HepG2 (cell line): Measurements from ENCODE around the gene TMEM132E. TPM values are rescaled to one million over a fixed set of nuclear protein-coding genes. Genes with fewer than 3 reads are reported as not detected.

Experiments
- ATAC-seq: fragments of 200-7000 bp; cut with Tn5 transposase; 3 replicates; pipeline ENCODE4 v1.9.1; 2020; ENCODE audit warnings: mild to moderate bottlenecking, moderate library complexity
- BruUV-seq: library from RNA; stranded (reverse); fragments of 400-500 nt; replicated peaks from 2 replicates; lab custom pipeline; 2021; lab: Mats Ljungman, UMichigan
- CTCF ChIA-PET: fragments of 300-600 bp; formaldehyde crosslinking; extraction: SDS; loops from one replicate; lab custom pipeline; 2021; ENCODE audit warnings: low total read pairs, inconsistent platforms, low intra/inter-chr PET ratio; lab: Yijun Ruan, JAX
- POLR2A ChIA-PET: fragments of 350-600 bp; sonication (Branson Sonifier 250); formaldehyde crosslinking; loops from one replicate; lab custom pipeline; 2020; ENCODE audit warnings: antibody characterized with exemption, inconsistent platforms; lab: Yijun Ruan, JAX
- DNase-seq: peaks from one replicate; pipeline ENCODE4 v3.0.0-alpha.2; 2015; ENCODE audit warnings: low spot score
- FAIRE-seq: peaks from 3 replicates; lab custom pipeline; 2011; peaks lifted over from hg19 to GRCh38; lab: Jason Lieb, UNC
- H2AFZ ChIP-seq: one replicate; pipeline ENCODE4 v1.6.1; 2011; ENCODE audit warnings: low read length, inconsistent platforms
- H3K27ac ChIP-seq: fragments of 300-600 bp; 3 replicates; pipeline ENCODE4 v1.8.0; 2011; ENCODE audit warnings: mixed run types, mild to moderate bottlenecking, mixed read lengths, low read length, inconsistent platforms; ENCODE audit not compliant: insufficient read depth; ENCODE audit errors: extremely low read length
- H3K27me3 ChIP-seq, 2 experiments: fragments of 200-600 bp in 1 of 2; 2 replicates in 1 of 2; 3 replicates in 1 of 2; pipeline versions ENCODE4 v1.6.0 to v1.8.0; 2011; ENCODE audit warnings: low read length in 2 of 2, mild to moderate bottlenecking in 2 of 2, moderate library complexity in 2 of 2, inconsistent platforms in 1 of 2; ENCODE audit not compliant: insufficient read depth in 2 of 2, control insufficient read depth in 1 of 2
- H3K36me3 ChIP-seq, 2 experiments: fragments of 200-600 bp in 1 of 2; replicated peaks in 1 of 2; 2 replicates in 1 of 2; 3 replicates in 1 of 2; pipeline versions ENCODE4 v1.5.1 to v1.8.0; 2011; ENCODE audit warnings: low read length in 2 of 2, inconsistent platforms in 1 of 2; ENCODE audit not compliant: insufficient read depth in 2 of 2, control insufficient read depth in 1 of 2
- H3K4me1 ChIP-seq: 2 replicates; pipeline ENCODE4 v1.5.1; 2012; ENCODE audit warnings: low read length, inconsistent platforms; ENCODE audit not compliant: insufficient read depth
- H3K4me2 ChIP-seq: 2 replicates; pipeline ENCODE4 v1.6.0; 2011; ENCODE audit warnings: low read depth, low read length, inconsistent platforms
- H3K4me3 ChIP-seq, 3 experiments: fragments of 200-600 bp in 1 of 3; sonication (generic), shearing (Covaris generic) in 1 of 3; replicated peaks in 1 of 3; 2 replicates each; pipeline ENCODE4 v1.5.1; 2011 to 2016; ENCODE audit warnings: low read length in 3 of 3, inconsistent platforms in 2 of 3, low read depth in 2 of 3, mild to moderate bottlenecking in 2 of 3, control low read depth in 1 of 3, mixed read lengths in 1 of 3; ENCODE audit not compliant: insufficient read depth in 1 of 3
- H3K79me2 ChIP-seq: one replicate; pipeline ENCODE4 v1.6.1; 2011; ENCODE audit warnings: low read length, inconsistent platforms; ENCODE audit not compliant: insufficient read depth
- H3K9ac ChIP-seq: 2 replicates; pipeline ENCODE4 v1.6.0; 2011; ENCODE audit warnings: mild to moderate bottlenecking, low read depth, low read length, inconsistent platforms; ENCODE audit not compliant: insufficient read depth
- H3K9me3 ChIP-seq: 2 replicates; pipeline ENCODE4 v1.5.1; 2012; ENCODE audit warnings: mild to moderate bottlenecking, low read length
- H4K20me1 ChIP-seq: 2 replicates; pipeline ENCODE4 v1.6.0; 2011; ENCODE audit warnings: inconsistent platforms, mild to moderate bottlenecking, low read length, moderate library complexity; ENCODE audit not compliant: insufficient read depth
- EEA1 ChIP-seq: sonication (generic); formaldehyde crosslinking; IDR thresholded peaks from 2 replicates; pipeline ENCODE4 v1.5.1; 2020; ENCODE audit warnings: mild to moderate bottlenecking, missing genetic modification reagents, borderline replicate concordance
- FOSL2 ChIP-seq: sonication (generic); formaldehyde crosslinking; IDR thresholded peaks from 2 replicates; pipeline ENCODE4 v1.4.0; 2020; ENCODE audit warnings: missing genetic modification reagents
- KMT2A ChIP-seq: sonication (generic); formaldehyde crosslinking; IDR thresholded peaks from 2 replicates; pipeline ENCODE4 v1.4.0; 2020; ENCODE audit warnings: missing genetic modification reagents
- PCBP1 ChIP-seq: fragments of 200-400 bp; formaldehyde crosslinking; IDR thresholded peaks from 2 replicates; pipeline ENCODE4 v1.6.1; 2017; ENCODE audit warnings: mild to moderate bottlenecking, low read depth, low read length, borderline replicate concordance
- RBM39 ChIP-seq: fragments of 200-400 bp; formaldehyde crosslinking; IDR thresholded peaks from one replicate; pipeline ENCODE4 v1.6.1; 2018; ENCODE audit warnings: antibody characterized with exemption, mild to moderate bottlenecking, low read depth, low read length; ENCODE audit not compliant: poor library complexity, severe bottlenecking
- REPIN1 ChIP-seq: sonication (generic); formaldehyde crosslinking; IDR thresholded peaks from 2 replicates; pipeline ENCODE4 v1.8.0; 2022; ENCODE audit warnings: missing genetic modification reagents, low read depth, mild to moderate bottlenecking, borderline replicate concordance
- ZNF143 ChIP-seq: sonication (generic); formaldehyde crosslinking; IDR thresholded peaks from 2 replicates; pipeline ENCODE4 v1.4.0; 2020; ENCODE audit warnings: missing genetic modification reagents
- ZNF367 ChIP-seq: sonication (generic); formaldehyde crosslinking; IDR thresholded peaks from 2 replicates; pipeline ENCODE4 v1.4.0; 2020; ENCODE audit warnings: missing genetic modification reagents, borderline replicate concordance
- ZNF768 ChIP-seq: sonication (generic); formaldehyde crosslinking; IDR thresholded peaks from 2 replicates; pipeline ENCODE4 v1.4.0; 2020; ENCODE audit warnings: missing genetic modification reagents
- ZSCAN25 ChIP-seq: sonication (generic); formaldehyde crosslinking; IDR thresholded peaks from 2 replicates; pipeline ENCODE4 v1.8.0; 2022; ENCODE audit warnings: mild to moderate bottlenecking, missing genetic modification reagents
- WGBS: methylation state at CpG from one replicate; pipeline ENCODE4 v1.1.6; 2017; ENCODE audit warnings: low lambda C conversion rate; 5-methylcytosine and 5-hydroxymethylcytosine counted together
- in situ Hi-C: cut with HindIII; loops from 2 replicates; pipeline ENCODE4 v1.10.0; 2017; ENCODE audit warnings: low pct_unique_long_range_greater_than_20kb; ENCODE audit not compliant: extremely low pct_ligation_motif_present
- intact Hi-C: fragments of 100-400 bp; cut with micrococcal nuclease; formaldehyde crosslinking; loops from one replicate; pipeline ENCODE4 v1.10.0; 2022; ENCODE audit not compliant: unreplicated experiment
- polyA plus RNA-seq, 8 experiments: library from polyadenylated mRNA; depleted of rRNA in 3 of 8; stranded (reverse) in 7 of 8; unstranded in 1 of 8; fragments of >200 nt; fragmentation: Illumina TruSeq in 4 of 8; extraction: Trizol in 4 of 8; gene quantifications; 2 replicates each; pipeline versions ENCODE4 v1.2.1 to v1.2.3, GENCODE V29; 2011 to 2016; ENCODE audit warnings: low read depth in 4 of 8, missing spikeins in 1 of 8, mixed read lengths in 1 of 8; ENCODE audit not compliant: insufficient read depth in 1 of 8
- total RNA-seq, 5 experiments: library from RNA; depleted of rRNA; stranded (reverse); fragments of >200 nt; fragmentation: Illumina TruSeq; extraction: Trizol; gene quantifications; 2 replicates each; pipeline ENCODE4 v1.2.3, GENCODE V29; 2016; ENCODE audit warnings: low read depth in 1 of 5
- TF ChIP-seq, protein P1 (sequence below): sonication (generic); formaldehyde crosslinking; IDR thresholded peaks from 2 replicates; pipeline ENCODE4 v1.9.0; 2021; ENCODE audit warnings: missing genetic modification reagents, borderline replicate concordance
- TF ChIP-seq, protein P2 (sequence below), 2 experiments: IDR thresholded peaks; 2 replicates each; pipeline ENCODE4 v1.6.1; 2011 to 2012; ENCODE audit warnings: low read length in 2 of 2, borderline replicate concordance in 1 of 2, low read depth in 1 of 2, mild to moderate bottlenecking in 1 of 2, moderate library complexity in 1 of 2
- TF ChIP-seq, protein P3 (sequence below): IDR thresholded peaks from 2 replicates; pipeline ENCODE4 v1.6.1; 2016
- TF ChIP-seq, protein P4 (sequence below): sonication (generic); formaldehyde crosslinking; conservative IDR thresholded peaks from 2 replicates; pipeline ENCODE4 v1.4.0; 2020; ENCODE audit warnings: missing genetic modification reagents

Gene TMEM132E
- total and polyA plus RNA-seq, 2 of the 13 experiments (the other 11 are each of a cell fraction or from before 2014, with no cell fraction given): not detected

DNA sequence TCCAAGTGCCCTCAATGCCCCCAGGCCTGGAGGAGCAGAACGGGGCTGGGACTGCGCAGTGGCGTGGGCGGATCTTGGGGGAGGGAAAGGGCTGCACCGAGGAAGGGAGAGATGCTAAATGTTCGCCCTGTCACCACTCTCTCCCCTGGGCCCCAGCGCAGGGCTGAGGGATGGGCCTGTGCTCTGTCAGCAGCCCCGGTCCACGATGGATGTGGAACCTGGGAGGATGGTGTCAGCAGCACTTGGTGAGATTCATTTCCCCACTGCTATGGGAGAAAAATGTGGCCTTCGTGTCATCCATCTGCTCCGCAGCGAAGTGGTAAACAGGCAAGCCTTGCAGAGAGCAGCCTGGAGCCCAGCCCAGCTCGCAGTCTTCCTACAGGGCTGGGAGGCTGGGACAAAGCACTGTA is 72.0 kb downstream of the TMEM132E start (continued):
- TF ChIP-seq, protein P1, sequence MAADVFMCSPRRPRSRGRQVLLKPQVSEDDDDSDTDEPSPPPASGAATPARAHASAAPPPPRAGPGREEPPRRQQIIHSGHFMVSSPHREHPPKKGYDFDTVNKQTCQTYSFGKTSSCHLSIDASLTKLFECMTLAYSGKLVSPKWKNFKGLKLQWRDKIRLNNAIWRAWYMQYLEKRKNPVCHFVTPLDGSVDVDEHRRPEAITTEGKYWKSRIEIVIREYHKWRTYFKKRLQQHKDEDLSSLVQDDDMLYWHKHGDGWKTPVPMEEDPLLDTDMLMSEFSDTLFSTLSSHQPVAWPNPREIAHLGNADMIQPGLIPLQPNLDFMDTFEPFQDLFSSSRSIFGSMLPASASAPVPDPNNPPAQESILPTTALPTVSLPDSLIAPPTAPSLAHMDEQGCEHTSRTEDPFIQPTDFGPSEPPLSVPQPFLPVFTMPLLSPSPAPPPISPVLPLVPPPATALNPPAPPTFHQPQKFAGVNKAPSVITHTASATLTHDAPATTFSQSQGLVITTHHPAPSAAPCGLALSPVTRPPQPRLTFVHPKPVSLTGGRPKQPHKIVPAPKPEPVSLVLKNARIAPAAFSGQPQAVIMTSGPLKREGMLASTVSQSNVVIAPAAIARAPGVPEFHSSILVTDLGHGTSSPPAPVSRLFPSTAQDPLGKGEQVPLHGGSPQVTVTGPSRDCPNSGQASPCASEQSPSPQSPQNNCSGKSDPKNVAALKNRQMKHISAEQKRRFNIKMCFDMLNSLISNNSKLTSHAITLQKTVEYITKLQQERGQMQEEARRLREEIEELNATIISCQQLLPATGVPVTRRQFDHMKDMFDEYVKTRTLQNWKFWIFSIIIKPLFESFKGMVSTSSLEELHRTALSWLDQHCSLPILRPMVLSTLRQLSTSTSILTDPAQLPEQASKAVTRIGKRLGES (CRISPR knock-in tag): no peak
- TF ChIP-seq, protein P2, sequence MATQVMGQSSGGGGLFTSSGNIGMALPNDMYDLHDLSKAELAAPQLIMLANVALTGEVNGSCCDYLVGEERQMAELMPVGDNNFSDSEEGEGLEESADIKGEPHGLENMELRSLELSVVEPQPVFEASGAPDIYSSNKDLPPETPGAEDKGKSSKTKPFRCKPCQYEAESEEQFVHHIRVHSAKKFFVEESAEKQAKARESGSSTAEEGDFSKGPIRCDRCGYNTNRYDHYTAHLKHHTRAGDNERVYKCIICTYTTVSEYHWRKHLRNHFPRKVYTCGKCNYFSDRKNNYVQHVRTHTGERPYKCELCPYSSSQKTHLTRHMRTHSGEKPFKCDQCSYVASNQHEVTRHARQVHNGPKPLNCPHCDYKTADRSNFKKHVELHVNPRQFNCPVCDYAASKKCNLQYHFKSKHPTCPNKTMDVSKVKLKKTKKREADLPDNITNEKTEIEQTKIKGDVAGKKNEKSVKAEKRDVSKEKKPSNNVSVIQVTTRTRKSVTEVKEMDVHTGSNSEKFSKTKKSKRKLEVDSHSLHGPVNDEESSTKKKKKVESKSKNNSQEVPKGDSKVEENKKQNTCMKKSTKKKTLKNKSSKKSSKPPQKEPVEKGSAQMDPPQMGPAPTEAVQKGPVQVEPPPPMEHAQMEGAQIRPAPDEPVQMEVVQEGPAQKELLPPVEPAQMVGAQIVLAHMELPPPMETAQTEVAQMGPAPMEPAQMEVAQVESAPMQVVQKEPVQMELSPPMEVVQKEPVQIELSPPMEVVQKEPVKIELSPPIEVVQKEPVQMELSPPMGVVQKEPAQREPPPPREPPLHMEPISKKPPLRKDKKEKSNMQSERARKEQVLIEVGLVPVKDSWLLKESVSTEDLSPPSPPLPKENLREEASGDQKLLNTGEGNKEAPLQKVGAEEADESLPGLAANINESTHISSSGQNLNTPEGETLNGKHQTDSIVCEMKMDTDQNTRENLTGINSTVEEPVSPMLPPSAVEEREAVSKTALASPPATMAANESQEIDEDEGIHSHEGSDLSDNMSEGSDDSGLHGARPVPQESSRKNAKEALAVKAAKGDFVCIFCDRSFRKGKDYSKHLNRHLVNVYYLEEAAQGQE (IDR thresholded peaks at IDR 0.05; ENCODE audit: borderline replicate concordance in 1 of 2, low read depth in 1 of 2, low read length in 2 of 2): no peak
- TF ChIP-seq, all 625 proteins: peak for 0

DNA sequence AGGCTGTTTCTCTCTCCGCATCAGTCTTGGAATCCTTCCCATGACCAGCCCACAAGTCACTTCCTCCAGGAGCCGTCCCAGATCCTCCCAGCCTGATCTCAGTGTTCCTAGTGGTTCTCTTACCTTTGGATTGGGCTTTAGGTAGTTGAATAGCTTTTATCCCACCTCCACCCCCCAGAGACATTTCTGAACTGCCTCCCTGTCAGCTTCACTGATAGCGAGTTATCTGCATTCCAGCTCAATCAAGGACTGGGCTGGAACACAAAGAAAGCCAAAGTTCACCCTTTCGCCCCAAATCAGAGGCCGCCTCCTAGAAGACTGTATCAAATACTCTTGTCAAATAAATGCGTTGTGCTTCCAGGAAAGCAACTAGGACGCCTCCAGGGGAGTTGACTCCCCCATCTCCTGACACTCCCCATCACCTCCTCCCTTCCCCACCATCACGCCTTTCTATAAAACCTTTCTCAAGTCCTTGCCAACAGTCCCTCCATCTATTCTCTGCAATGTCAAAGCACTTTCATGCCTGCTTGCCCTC is 72.7 kb downstream of the TMEM132E start:
- no peak overlapping the region for H3K4me2 ChIP-seq
- no peaks in the 10 kb centered on the region for H3K4me1 ChIP-seq
- H3K27me3 ChIP-seq: no peaks in the 10 kb centered on the region
- intact Hi-C loops: no loop called here
- CTCF ChIA-PET: no interaction called here
- FAIRE-seq: no peak
- H4K20me1 ChIP-seq: no peaks in the 10 kb centered on the region
- H3K9me3 ChIP-seq: no peaks in the 10 kb centered on the region
- H2AFZ ChIP-seq: no peak overlapping the region
- H3K27ac ChIP-seq: no peak overlapping the region
- in situ Hi-C loops: no loop called here
- POLR2A ChIA-PET: no interaction called here
- WGBS: 10% methylated on average over 6 of the region's 8 CpGs
- H3K4me3 ChIP-seq: no peak overlapping the region
- no peaks in the 10 kb centered on the region for H3K79me2 ChIP-seq
- BruUV-seq: no TSS peak
- TF ChIP-seq, protein P3, sequence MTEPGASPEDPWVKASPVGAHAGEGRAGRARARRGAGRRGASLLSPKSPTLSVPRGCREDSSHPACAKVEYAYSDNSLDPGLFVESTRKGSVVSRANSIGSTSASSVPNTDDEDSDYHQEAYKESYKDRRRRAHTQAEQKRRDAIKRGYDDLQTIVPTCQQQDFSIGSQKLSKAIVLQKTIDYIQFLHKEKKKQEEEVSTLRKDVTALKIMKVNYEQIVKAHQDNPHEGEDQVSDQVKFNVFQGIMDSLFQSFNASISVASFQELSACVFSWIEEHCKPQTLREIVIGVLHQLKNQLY: no peak
- TF ChIP-seq ZNF143 (CRISPR knock-in tag) (no peak), FOSL2 (CRISPR knock-in tag) (no peak), RBM39 (no peak), EEA1 (CRISPR knock-in tag) (no peak), ZSCAN25 (no peak), ZNF768 (CRISPR knock-in tag) (no peak), KMT2A (CRISPR knock-in tag) (no peak), PCBP1 (no peak), REPIN1 (CRISPR knock-in tag) (no peak), ZNF367 (CRISPR knock-in tag) (no peak)
- TF ChIP-seq, protein P4, sequence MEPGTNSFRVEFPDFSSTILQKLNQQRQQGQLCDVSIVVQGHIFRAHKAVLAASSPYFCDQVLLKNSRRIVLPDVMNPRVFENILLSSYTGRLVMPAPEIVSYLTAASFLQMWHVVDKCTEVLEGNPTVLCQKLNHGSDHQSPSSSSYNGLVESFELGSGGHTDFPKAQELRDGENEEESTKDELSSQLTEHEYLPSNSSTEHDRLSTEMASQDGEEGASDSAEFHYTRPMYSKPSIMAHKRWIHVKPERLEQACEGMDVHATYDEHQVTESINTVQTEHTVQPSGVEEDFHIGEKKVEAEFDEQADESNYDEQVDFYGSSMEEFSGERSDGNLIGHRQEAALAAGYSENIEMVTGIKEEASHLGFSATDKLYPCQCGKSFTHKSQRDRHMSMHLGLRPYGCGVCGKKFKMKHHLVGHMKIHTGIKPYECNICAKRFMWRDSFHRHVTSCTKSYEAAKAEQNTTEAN (CRISPR knock-in tag): no peak
- TF ChIP-seq, all 625 proteins: peak for 0
- Histone ChIP-seq H3K36me3 (no peaks in the 10 kb centered on the region), H3K9ac (no peak overlapping the region)
- no peak for ATAC-seq
- no peak for DNase-seq
